ENCODE results near the gene MAP4.

The MAP4 gene

GRCh38 chr3:48026951-48027908 lies 11.0 kb upstream of the MAP4 start:
- TF ChIP-seq FEZF1 (tag by site-specific recombination; IDR thresholded peaks at IDR 0.05) (no peak), ZNF555 (tag by site-specific recombination; conservative IDR thresholded peaks at IDR 0.05) (no peak), ZNF274 (IDR thresholded peaks at IDR 0.05; ENCODE audit: low read length) (no peak), ZNF274 (tag by site-specific recombination; IDR thresholded peaks at IDR 0.05; ENCODE audit: borderline replicate concordance) (no peak), ZNF677 (tag by site-specific recombination; IDR thresholded peaks at IDR 0.05) (no peak), ZBTB44 (tag by site-specific recombination; IDR thresholded peaks at IDR 0.05) (no peak), ZNF549 (tag by site-specific recombination; IDR thresholded peaks at IDR 0.05) (no peak), ZNF23 (tag by site-specific recombination; IDR thresholded peaks at IDR 0.05; ENCODE audit: borderline replicate concordance) (no peak), ZNF670 (tag by site-specific recombination; IDR thresholded peaks at IDR 0.05; ENCODE audit: low read depth) (no peak), PRDM4 (tag by site-specific recombination; IDR thresholded peaks at IDR 0.05) (no peak), ZNF394 (tag by site-specific recombination; IDR thresholded peaks at IDR 0.05; ENCODE audit: borderline replicate concordance) (no peak), KLF10 (tag by site-specific recombination; IDR thresholded peaks at IDR 0.05) (no peak), ZNF768 (tag by site-specific recombination; IDR thresholded peaks at IDR 0.05) (no peak), ZNF223 (tag by site-specific recombination; IDR thresholded peaks at IDR 0.05) (no peak), ZNF623 (tag by site-specific recombination; IDR thresholded peaks at IDR 0.05) (no peak), SP7 (tag by site-specific recombination; IDR thresholded peaks at IDR 0.05) (no peak), OSR2 (tag by site-specific recombination; IDR thresholded peaks at IDR 0.05) (no peak), KLF16 (tag by site-specific recombination; IDR thresholded peaks at IDR 0.05) (no peak)
- no peaks in the 10 kb centered on the region for H3K36me3 ChIP-seq (ENCODE audit: control insufficient read depth in 2 of 2, insufficient read depth in 1 of 2, low read length in 2 of 2)
- no peak overlapping the region for H3K27ac ChIP-seq (ENCODE audit: extremely low read depth, low read depth, low read length)
- peaks cover 8% of the 10 kb centered on the region; the same call in 1 of the 2 replicates for H3K4me1 ChIP-seq (ENCODE audit: control insufficient read depth, insufficient read depth, low read length)
- no peak overlapping the region for H3K4me3 ChIP-seq (ENCODE audit: low read depth, low read length)
- ChIA-PET POLR2A (no interaction called here), CTCF (no interaction called here)
- H3K9me3 ChIP-seq (ENCODE audit: control insufficient read depth, insufficient read depth, low read depth, low read length) = no peaks in the 10 kb centered on the region

GRCh38 chr3:48026098-48026497 lies 9.9 kb upstream of the MAP4 start:
- Histone ChIP-seq H3K4me3 (ENCODE audit: low read depth, low read length) (no peak overlapping the region), H3K27ac (ENCODE audit: extremely low read depth, low read depth, low read length) (no peak overlapping the region), H3K36me3 (ENCODE audit: control insufficient read depth in 2 of 2, insufficient read depth in 1 of 2, low read length in 2 of 2) (no peaks in the 10 kb centered on the region), H3K9me3 (ENCODE audit: control insufficient read depth, insufficient read depth, low read depth, low read length) (no peaks in the 10 kb centered on the region), H3K4me1 (ENCODE audit: control insufficient read depth, insufficient read depth, low read length) (peaks cover 8% of the 10 kb centered on the region; the same call in 1 of the 2 replicates)
- ChIA-PET POLR2A (no interaction called here), CTCF (no interaction called here)
- TF ChIP-seq FEZF1 (tag by site-specific recombination; IDR thresholded peaks at IDR 0.05) (peak; percentile 27; the same call in 1 of the 2 replicates), PRDM6 (tag by site-specific recombination; IDR thresholded peaks at IDR 0.05) (peak; percentile 74), ZFP37 (tag by site-specific recombination; IDR thresholded peaks at IDR 0.05) (no peak), ZNF626 (tag by site-specific recombination; IDR thresholded peaks at IDR 0.05) (no peak), SALL2 (tag by site-specific recombination; IDR thresholded peaks at IDR 0.05; ENCODE audit: borderline replicate concordance) (no peak), ZNF561 (tag by site-specific recombination; IDR thresholded peaks at IDR 0.05; ENCODE audit: borderline replicate concordance) (no peak)

All from HEK293 (cell line).